Esophagus squamous epithelium (tissue), 4 donors: ENCODE results near the gene ELAPOR2.

Source experiments
- POLR2A ChIP-seq, 4 donors: fragments of 450-650 bp; IDR thresholded peaks; one replicate each; pipeline ENCODE4 v1.6.1; 2017; ENCODE audit warnings: antibody characterized with exemption in 4 of 4, mild to moderate bottlenecking in 4 of 4, moderate library complexity in 3 of 4
- TF ChIP-seq, protein P1 (sequence below), 6 experiments: fragments of 450-650 bp in 4 of 6; fragments of 200-600 bp in 2 of 6; sonication (generic) in 2 of 6; IDR thresholded peaks; one replicate each; pipeline ENCODE4 v1.5.1; 2016 to 2019; ENCODE audit warnings: antibody characterized with exemption in 6 of 6, mild to moderate bottlenecking in 4 of 6, moderate library complexity in 4 of 6

DNA sequence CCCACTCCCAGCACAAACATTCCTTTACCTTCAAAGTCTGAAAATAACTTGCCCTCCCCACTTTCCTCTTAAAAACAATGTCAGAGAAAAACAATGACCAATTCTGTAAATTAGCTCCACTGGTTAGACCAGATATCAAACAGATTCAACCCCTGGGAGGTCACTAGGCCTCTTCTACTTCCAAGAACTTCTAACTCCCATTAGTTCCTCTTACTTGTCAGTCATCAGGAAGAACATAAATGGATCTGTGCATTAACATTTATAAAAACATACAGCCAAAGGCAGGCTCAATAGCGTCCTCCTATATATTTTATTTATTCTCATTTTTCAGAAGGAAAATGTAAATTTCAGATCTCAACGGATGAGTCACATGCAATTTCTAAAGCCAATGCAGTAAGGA is 2.2 kb downstream of the ELAPOR2 start:
- TF ChIP-seq, protein P1, sequence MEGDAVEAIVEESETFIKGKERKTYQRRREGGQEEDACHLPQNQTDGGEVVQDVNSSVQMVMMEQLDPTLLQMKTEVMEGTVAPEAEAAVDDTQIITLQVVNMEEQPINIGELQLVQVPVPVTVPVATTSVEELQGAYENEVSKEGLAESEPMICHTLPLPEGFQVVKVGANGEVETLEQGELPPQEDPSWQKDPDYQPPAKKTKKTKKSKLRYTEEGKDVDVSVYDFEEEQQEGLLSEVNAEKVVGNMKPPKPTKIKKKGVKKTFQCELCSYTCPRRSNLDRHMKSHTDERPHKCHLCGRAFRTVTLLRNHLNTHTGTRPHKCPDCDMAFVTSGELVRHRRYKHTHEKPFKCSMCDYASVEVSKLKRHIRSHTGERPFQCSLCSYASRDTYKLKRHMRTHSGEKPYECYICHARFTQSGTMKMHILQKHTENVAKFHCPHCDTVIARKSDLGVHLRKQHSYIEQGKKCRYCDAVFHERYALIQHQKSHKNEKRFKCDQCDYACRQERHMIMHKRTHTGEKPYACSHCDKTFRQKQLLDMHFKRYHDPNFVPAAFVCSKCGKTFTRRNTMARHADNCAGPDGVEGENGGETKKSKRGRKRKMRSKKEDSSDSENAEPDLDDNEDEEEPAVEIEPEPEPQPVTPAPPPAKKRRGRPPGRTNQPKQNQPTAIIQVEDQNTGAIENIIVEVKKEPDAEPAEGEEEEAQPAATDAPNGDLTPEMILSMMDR (IDR thresholded peaks at IDR 0.05): no peak
- TF ChIP-seq POLR2A (IDR thresholded peaks at IDR 0.05): no peak
